Pancreas (tissue), 10 donors: ENCODE data around the gene PRDM11. TPM values are rescaled to one million over a fixed set of nuclear protein-coding genes. Genes with fewer than 3 reads are reported as not detected.

Experiments
- ATAC-seq, 4 donors: fragments of 200-7000 bp; cut with Tn5 transposase; one replicate each; pipeline versions ENCODE4 v1.8.0 to v1.9.1; 2020; ENCODE audit warnings: mild to moderate bottlenecking in 4 of 4, moderate library complexity in 4 of 4
- DNase-seq, 6 donors: peaks; one replicate each; pipeline ENCODE4 v3.0.0-alpha.2; 2020
- FAIRE-seq: peaks from 2 replicates; lab custom pipeline; 2012; peaks lifted over from hg19 to GRCh38; lab: Jason Lieb, UNC
- H3K27ac ChIP-seq, 4 donors: fragments of 200-600 bp; sonication (generic); 1 replicate in 3 of 4; 2 replicates in 1 of 4; pipeline versions ENCODE4 v1.5.0 to v1.8.0; 2020
- H3K27me3 ChIP-seq, 4 donors: fragments of 200-600 bp; one replicate each; pipeline ENCODE4 v1.8.0; 2021
- H3K36me3 ChIP-seq, 3 donors: fragments of 200-600 bp; sonication (generic) in 1 of 3; one replicate each; pipeline versions ENCODE4 v1.5.0 to v1.8.0; 2020 to 2021
- H3K4me1 ChIP-seq, 3 donors: fragments of 200-600 bp; one replicate each; pipeline ENCODE4 v1.8.0; 2021
- H3K4me3 ChIP-seq, 4 donors: fragments of 200-600 bp; sonication (generic) in 2 of 4; one replicate each; pipeline versions ENCODE4 v1.5.0 to v1.8.0; 2020 to 2021
- H3K9me3 ChIP-seq, 4 donors: fragments of 200-600 bp; one replicate each; pipeline ENCODE4 v1.8.0; 2021
- WGBS, 2 donors: extraction: QIAGEN DNeasy Blood & Tissue Kit; methylation state at CpG; one replicate each; pipeline ENCODE4 v1.1.7; 2013; 5-methylcytosine and 5-hydroxymethylcytosine counted together
- intact Hi-C, 3 donors: fragments of 100-400 bp; cut with DNase I; formaldehyde crosslinking; loops; one replicate each; pipeline versions ENCODE4 v1.11.1 to v1.14.2; 2022
- polyA plus RNA-seq, 2 donors: library from polyadenylated mRNA; stranded (reverse); fragments of 200-250 nt; gene quantifications; one replicate each; pipeline ENCODE4 v1.2.3, GENCODE V29; 2013
- total RNA-seq, 6 donors: library from RNA; stranded (reverse); fragmentation: NEBNext Ultra II Directional in 4 of 6; extraction: Animal tissue kit (Norgen Biotek cat#: 25700) in 4 of 6; gene quantifications; one replicate each; pipeline versions ENCODE4 v1.2.1 to v1.2.4, GENCODE V29; 2021 to 2023
- TF ChIP-seq, protein P1 (sequence below), 4 donors: fragments of 200-600 bp; sonication (generic) in 3 of 4; IDR thresholded peaks; one replicate each; pipeline versions ENCODE4 v1.5.0 to v1.8.0; 2021; ENCODE audit warnings: antibody characterized with exemption in 4 of 4
- donor health status: healthy with polysubstance abuse.
- donor health status: DM: no; HTN: no; CAD: no; lungs with moderate emphysema.
- donor health status: DM: no; HTN: no; CAD: no.
- donor health status: control.
- donor health status: control.
- donor health status: Bipolar disorder and iron deficiency.
- donor health status: DM: yes; HTN: yes; CAD: no.
- donor health status: DM: no; HTN: no; CAD: no.
- donor health status: DM: no; HTN: no; CAD: no.
- donor health status: DM: yes; HTN: yes; CAD: no.

PRDM11 gene
- total and polyA plus RNA-seq, 8 donors: 3.0 to 8.5 (median 6.4) TPM

- ATAC-seq (no peak), FAIRE-seq (no peak), DNase-seq (peak in 2 of 6 donors; percentile 9 to 13)
- Histone ChIP-seq H3K36me3 (no peaks in the 10 kb centered on the region), H3K4me1 (peaks cover 0 to 13% (median 0%) of the 10 kb centered on the region in 3 donors), H3K9me3 (no peaks in the 10 kb centered on the region), H3K27ac (no peak overlapping the region), H3K4me3 (no peak overlapping the region), H3K27me3 (no peaks in the 10 kb centered on the region)
- intact Hi-C loops: no loop called here
- TF ChIP-seq, protein P1, sequence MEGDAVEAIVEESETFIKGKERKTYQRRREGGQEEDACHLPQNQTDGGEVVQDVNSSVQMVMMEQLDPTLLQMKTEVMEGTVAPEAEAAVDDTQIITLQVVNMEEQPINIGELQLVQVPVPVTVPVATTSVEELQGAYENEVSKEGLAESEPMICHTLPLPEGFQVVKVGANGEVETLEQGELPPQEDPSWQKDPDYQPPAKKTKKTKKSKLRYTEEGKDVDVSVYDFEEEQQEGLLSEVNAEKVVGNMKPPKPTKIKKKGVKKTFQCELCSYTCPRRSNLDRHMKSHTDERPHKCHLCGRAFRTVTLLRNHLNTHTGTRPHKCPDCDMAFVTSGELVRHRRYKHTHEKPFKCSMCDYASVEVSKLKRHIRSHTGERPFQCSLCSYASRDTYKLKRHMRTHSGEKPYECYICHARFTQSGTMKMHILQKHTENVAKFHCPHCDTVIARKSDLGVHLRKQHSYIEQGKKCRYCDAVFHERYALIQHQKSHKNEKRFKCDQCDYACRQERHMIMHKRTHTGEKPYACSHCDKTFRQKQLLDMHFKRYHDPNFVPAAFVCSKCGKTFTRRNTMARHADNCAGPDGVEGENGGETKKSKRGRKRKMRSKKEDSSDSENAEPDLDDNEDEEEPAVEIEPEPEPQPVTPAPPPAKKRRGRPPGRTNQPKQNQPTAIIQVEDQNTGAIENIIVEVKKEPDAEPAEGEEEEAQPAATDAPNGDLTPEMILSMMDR (IDR thresholded peaks at IDR 0.05): no peak
- WGBS, 2 donors: 78 to 83% methylated on average over 16 of the region's 16 CpGs
Measured at GRCh38 chr11:45144126-45145082, 2.0 kb upstream of the PRDM11 start.

- intact Hi-C loops: no loop called here
- ATAC-seq: no peak
- H3K36me3 ChIP-seq: no peaks in the 10 kb centered on the region
- no peak for DNase-seq
- H3K4me3 ChIP-seq: no peak overlapping the region
- H3K27me3 ChIP-seq: no peaks in the 10 kb centered on the region
- no peak overlapping the region for H3K27ac ChIP-seq
- FAIRE-seq: no peak
- WGBS, 2 donors: 28 to 37% methylated on average over 3 of the region's 3 CpGs
- peaks cover 0 to 13% (median 0%) of the 10 kb centered on the region in 3 donors for H3K4me1 ChIP-seq
- TF ChIP-seq, protein P1 (IDR thresholded peaks at IDR 0.05): no peak
- no peaks in the 10 kb centered on the region for H3K9me3 ChIP-seq
Measured at GRCh38 chr11:45145083-45145378, 1.4 kb upstream of the PRDM11 start.

DNA sequence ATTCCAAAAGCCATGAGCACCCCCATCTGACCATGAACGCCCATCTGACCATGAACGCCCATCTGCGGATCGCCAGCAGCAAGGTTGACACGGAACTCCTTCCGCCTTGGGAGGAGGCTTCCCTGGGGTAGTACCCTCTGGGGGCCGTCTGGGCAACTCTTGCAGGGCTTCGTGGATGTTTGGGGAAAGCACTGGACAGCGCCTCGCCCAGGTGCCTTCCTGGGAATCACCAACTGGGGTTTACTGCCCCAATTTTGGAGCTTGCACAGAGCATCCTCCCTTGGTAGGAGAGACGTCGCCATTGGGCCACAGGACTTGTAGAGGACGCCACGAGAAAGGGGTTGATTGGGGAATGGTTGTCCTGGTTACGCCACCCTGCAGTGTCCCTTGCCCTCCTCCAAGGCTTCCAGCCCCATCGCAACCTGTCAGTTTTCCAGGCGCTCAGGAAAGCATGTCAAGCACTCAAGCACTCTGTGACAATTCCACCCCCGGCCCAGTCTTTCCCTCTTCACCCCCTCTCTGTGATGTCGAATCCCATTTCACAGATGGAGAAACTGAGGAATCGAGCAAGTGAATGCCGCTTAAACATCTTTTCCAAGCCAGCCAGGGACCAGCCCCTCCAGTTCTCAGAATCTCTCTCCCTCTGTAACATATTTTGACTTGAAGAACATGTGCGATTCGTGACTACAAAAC, 914 bp upstream of the PRDM11 start:
- Histone ChIP-seq H3K27me3 (no peaks in the 10 kb centered on the region), H3K27ac (peak overlapping the region in 2 of 4 donors; percentile 97), H3K4me3 (peak overlapping the region; percentile 34 to 81 (median 66)), H3K4me1 (peaks cover 0 to 13% (median 0%) of the 10 kb centered on the region in 3 donors), H3K36me3 (no peaks in the 10 kb centered on the region), H3K9me3 (no peaks in the 10 kb centered on the region)
- ATAC-seq (peak in 2 of 4 donors; percentile 10 to 18), DNase-seq (peak in 3 of 6 donors; percentile 29 to 52 (median 39)), FAIRE-seq (no peak)
- intact Hi-C loops: no loop called here
- 19 to 23% methylated on average over 23 of the region's 23 CpGs for WGBS, 2 donors
- TF ChIP-seq, protein P1 (IDR thresholded peaks at IDR 0.05): no peak

DNA sequence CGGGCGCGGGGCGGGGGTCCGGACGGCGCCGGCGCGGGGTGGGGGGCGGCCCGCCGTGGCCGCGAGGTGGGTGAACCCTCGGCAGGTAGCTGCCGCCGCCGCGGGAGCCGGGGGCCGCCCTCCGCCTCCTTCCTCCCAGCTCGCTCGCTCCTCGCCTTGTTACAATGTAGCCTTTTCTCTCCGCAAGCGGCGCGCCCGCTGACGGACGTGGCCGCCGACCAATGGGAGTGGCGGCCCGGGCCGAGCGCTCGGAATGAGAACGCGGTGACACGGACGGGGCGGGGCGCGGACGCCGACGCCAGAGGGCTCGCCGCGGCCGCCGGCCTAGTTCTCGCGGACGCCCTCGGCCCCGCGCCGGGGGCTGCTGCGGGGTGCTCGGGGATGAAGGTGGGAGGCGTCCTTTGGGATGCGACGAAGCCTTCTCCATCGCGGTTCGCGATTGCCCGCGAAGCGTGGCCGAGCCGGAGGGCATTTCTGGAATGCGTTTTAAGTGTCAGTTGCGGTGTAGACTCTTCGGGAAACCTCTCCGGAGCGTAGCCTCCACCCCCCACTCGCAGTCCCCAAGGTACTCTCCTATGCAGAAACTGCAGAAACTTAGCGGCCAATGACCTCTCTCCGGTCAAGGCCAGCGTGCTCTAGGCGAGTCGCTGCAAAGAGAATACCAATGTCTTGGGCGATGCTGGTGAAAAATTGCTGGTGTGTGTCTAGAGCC, 734 bp downstream of the PRDM11 start:
- peak; percentile 92 to 99 (median 96) for DNase-seq
- peak overlapping the region; percentile 96 to 98 (median 97) for H3K27ac ChIP-seq
- H3K9me3 ChIP-seq: no peaks in the 10 kb centered on the region
- TF ChIP-seq, protein P1 (IDR thresholded peaks at IDR 0.05): no peak
- ATAC-seq: peak; percentile 97 to 99 (median 98)
- FAIRE-seq: no peak
- no peaks in the 10 kb centered on the region for H3K27me3 ChIP-seq
- H3K36me3 ChIP-seq: no peaks in the 10 kb centered on the region
- 0% methylated on average over 51 to 88 of the region's 88 CpGs for WGBS, 2 donors
- peak overlapping the region; percentile 64 to 86 (median 80) for H3K4me3 ChIP-seq
- H3K4me1 ChIP-seq: peaks cover 0 to 13% (median 0%) of the 10 kb centered on the region in 3 donors
- intact Hi-C loops: no loop called here
